ENCODE measurements around the gene DYNC1I2. TPM values are rescaled to one million over a fixed set of nuclear protein-coding genes. Genes with fewer than 3 reads are reported as not detected.

Gene DYNC1I2
- total RNA-seq, 3 donors from 2014 or later (not counting 1 experiment from before 2014, with no cell fraction given): 26.7 to 36.4 (median 30.2) TPM

GRCh38 chr2:171788316-171788993 is 101.2 kb downstream of the DYNC1I2 start:
- H3K27me3 ChIP-seq (ENCODE audit: control insufficient read depth, insufficient read depth, low read length): no peaks in the 10 kb centered on the region
- 93% methylated on average over 7 of the region's 7 CpGs for WGBS (ENCODE audit: insufficient coverage)
- H3K27me3 Mint-ChIP-seq (ENCODE audit: low read depth in 2 of 2): no peaks in the 10 kb centered on the region
- H3K27ac Mint-ChIP-seq: no peak overlapping the region
- no peak overlapping the region for H3K4me3 Mint-ChIP-seq
- H3K9me3 Mint-ChIP-seq: no peaks in the 10 kb centered on the region
- peaks cover 26% of the 10 kb centered on the region for H3K36me3 Mint-ChIP-seq
- H3K9me3 ChIP-seq (ENCODE audit: control insufficient read depth, insufficient read depth, low read length): no peaks in the 10 kb centered on the region
- H3K4me1 ChIP-seq (ENCODE audit: control insufficient read depth, insufficient read depth, low read length): no peaks in the 10 kb centered on the region
- intact Hi-C loops (cut with micrococcal nuclease): no loop called here
- H3K4me3 ChIP-seq (ENCODE audit: low read length): no peak overlapping the region
- peaks cover 48% of the 10 kb centered on the region for H3K36me3 ChIP-seq (ENCODE audit: control insufficient read depth, insufficient read depth, low read length)
- DNase-seq (no peak), ATAC-seq (no peak)
- H3K4me1 Mint-ChIP-seq: peaks cover 0 to 7% of the 10 kb centered on the region in 2 donors
- H3K27ac ChIP-seq (ENCODE audit: low read length): no peak overlapping the region
- TF ChIP-seq CTCF (IDR thresholded peaks at IDR 0.05): no peak

DNA sequence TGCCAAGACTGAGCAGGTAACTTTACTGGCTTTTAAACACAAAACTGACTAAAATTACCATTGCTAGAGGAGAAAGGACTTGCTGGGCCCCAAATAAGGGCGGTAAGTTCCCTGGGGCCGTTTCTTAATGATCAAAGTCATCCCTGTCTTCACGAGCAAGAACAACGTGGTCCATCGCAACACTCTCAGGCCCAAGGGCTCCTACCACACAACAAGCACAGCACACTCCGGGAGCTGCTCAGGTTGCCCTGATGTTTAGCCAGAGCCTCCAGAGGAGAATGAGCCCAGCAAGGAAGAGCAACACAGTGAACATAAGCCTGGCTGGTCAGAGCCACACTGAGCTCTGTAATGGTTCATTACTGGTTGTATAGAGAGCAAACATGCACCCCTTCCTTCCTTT is 102.7 kb downstream of the DYNC1I2 start:
- H3K27ac ChIP-seq (ENCODE audit: low read length): no peak overlapping the region
- no peaks in the 10 kb centered on the region for H3K4me1 ChIP-seq (ENCODE audit: control insufficient read depth, insufficient read depth, low read length)
- no peaks in the 10 kb centered on the region for H3K9me3 ChIP-seq (ENCODE audit: control insufficient read depth, insufficient read depth, low read length)
- no peak for TF ChIP-seq CTCF (IDR thresholded peaks at IDR 0.05)
- ATAC-seq (peak in 1 of 3 donors; percentile 14), DNase-seq (no peak)
- no peaks in the 10 kb centered on the region for H3K27me3 ChIP-seq (ENCODE audit: control insufficient read depth, insufficient read depth, low read length)
- intact Hi-C loops (cut with micrococcal nuclease): no loop called here
- H3K4me1 Mint-ChIP-seq: peaks cover 2 to 7% of the 10 kb centered on the region in 2 donors
- H3K36me3 Mint-ChIP-seq: peaks cover 18% of the 10 kb centered on the region
- no peak overlapping the region for H3K4me3 ChIP-seq (ENCODE audit: low read length)
- no peaks in the 10 kb centered on the region for H3K27me3 Mint-ChIP-seq (ENCODE audit: low read depth in 2 of 2)
- 97% methylated on average over 6 of the region's 6 CpGs for WGBS (ENCODE audit: insufficient coverage)
- H3K36me3 ChIP-seq (ENCODE audit: control insufficient read depth, insufficient read depth, low read length): peaks cover 36% of the 10 kb centered on the region
- no peak overlapping the region for H3K4me3 Mint-ChIP-seq
- H3K27ac Mint-ChIP-seq: no peak overlapping the region
- no peaks in the 10 kb centered on the region for H3K9me3 Mint-ChIP-seq

- no peaks in the 10 kb centered on the region for H3K27me3 ChIP-seq (ENCODE audit: control insufficient read depth, insufficient read depth, low read length)
- H3K27ac Mint-ChIP-seq: peak overlapping the region in 1 of 2 donors; percentile 16
- H3K4me1 ChIP-seq (ENCODE audit: control insufficient read depth, insufficient read depth, low read length): no peaks in the 10 kb centered on the region
- H3K4me1 Mint-ChIP-seq: peaks cover 5 to 7% of the 10 kb centered on the region in 2 donors
- H3K27me3 Mint-ChIP-seq (ENCODE audit: low read depth in 2 of 2): no peaks in the 10 kb centered on the region
- H3K27ac ChIP-seq (ENCODE audit: low read length): no peak overlapping the region
- no peak for DNase-seq
- no peaks in the 10 kb centered on the region for H3K9me3 Mint-ChIP-seq
- H3K36me3 Mint-ChIP-seq: peaks cover 18% of the 10 kb centered on the region
- ATAC-seq: no peak
- intact Hi-C loops (cut with micrococcal nuclease): no loop called here
- H3K36me3 ChIP-seq (ENCODE audit: control insufficient read depth, insufficient read depth, low read length): peaks cover 29% of the 10 kb centered on the region
- 85% methylated on average over 4 of the region's 4 CpGs for WGBS (ENCODE audit: insufficient coverage)
- H3K4me3 Mint-ChIP-seq: no peak overlapping the region
- H3K9me3 ChIP-seq (ENCODE audit: control insufficient read depth, insufficient read depth, low read length): no peaks in the 10 kb centered on the region
- TF ChIP-seq CTCF (IDR thresholded peaks at IDR 0.05): no peak
- H3K4me3 ChIP-seq (ENCODE audit: low read length): no peak overlapping the region
Observed at GRCh38 chr2:171791361-171791760, 104.1 kb downstream of the DYNC1I2 start.

GRCh38 chr2:171792157-171792556 is 104.9 kb downstream of the DYNC1I2 start:
- TF ChIP-seq CTCF (IDR thresholded peaks at IDR 0.05): no peak
- Histone ChIP-seq H3K4me1 (ENCODE audit: control insufficient read depth, insufficient read depth, low read length) (no peaks in the 10 kb centered on the region), H3K36me3 (ENCODE audit: control insufficient read depth, insufficient read depth, low read length) (peaks cover 22% of the 10 kb centered on the region), H3K27ac (ENCODE audit: low read length) (no peak overlapping the region), H3K27me3 (ENCODE audit: control insufficient read depth, insufficient read depth, low read length) (no peaks in the 10 kb centered on the region), H3K4me3 (ENCODE audit: low read length) (no peak overlapping the region), H3K9me3 (ENCODE audit: control insufficient read depth, insufficient read depth, low read length) (no peaks in the 10 kb centered on the region)
- Mint-ChIP-seq H3K27me3 (ENCODE audit: low read depth in 2 of 2) (no peaks in the 10 kb centered on the region), H3K4me3 (no peak overlapping the region), H3K36me3 (peaks cover 16% of the 10 kb centered on the region), H3K4me1 (peaks cover 5 to 7% of the 10 kb centered on the region in 2 donors), H3K27ac (no peak overlapping the region), H3K9me3 (no peaks in the 10 kb centered on the region)
- DNase-seq (no peak), ATAC-seq (no peak)
- 100% methylated on average over 3 of the region's 3 CpGs for WGBS (ENCODE audit: insufficient coverage)
- intact Hi-C loops (cut with micrococcal nuclease): no loop called here
